ENCODE measurements around the gene SPEF1. TPM values are rescaled to one million over a fixed set of nuclear protein-coding genes. Genes with fewer than 3 reads are reported as not detected.

The SPEF1 gene
- total RNA-seq, 1 experiment from 2014 or later: 0.24 TPM

- Histone ChIP-seq H3K79me2 (ENCODE audit: insufficient read depth, low read length) (no peaks in the 10 kb centered on the region), H3K79me1 (ENCODE audit: insufficient read depth, low read depth, low read length, poor library complexity, severe bottlenecking) (no peaks in the 10 kb centered on the region), H3K14ac (ENCODE audit: insufficient read depth, low read length) (no peak overlapping the region), H4K8ac (replicated peaks; ENCODE audit: insufficient read length, low read depth, low read length) (no peak overlapping the region), H2BK5ac (ENCODE audit: insufficient read length, low read length) (no peak overlapping the region), H3K4me1 (ENCODE audit: insufficient read depth, low read length) (no peaks in the 10 kb centered on the region; the same call in 1 of the 2 replicates), H4K91ac (ENCODE audit: insufficient read length, low read depth, low read length) (no peak overlapping the region), H3K27ac (ENCODE audit: insufficient read length, low read depth, low read length) (no peak overlapping the region), H3T11ph (ENCODE audit: low read length) (no peak overlapping the region), H3K4me2 (ENCODE audit: insufficient read depth, insufficient read length, low read length) (no peak overlapping the region), H3K9me3 (ENCODE audit: control insufficient read depth, low read depth, low read length) (no peaks in the 10 kb centered on the region), H3K18ac (ENCODE audit: insufficient read length, low read depth, low read length) (no peak overlapping the region), H2BK120ac (ENCODE audit: low read depth, low read length, poor library complexity, severe bottlenecking) (no peak overlapping the region), H3K56ac (ENCODE audit: insufficient read length, low read depth, low read length) (no peak overlapping the region), H3K23ac (ENCODE audit: insufficient read length, low read depth, low read length) (no peak overlapping the region), H4K5ac (ENCODE audit: insufficient read length, low read depth, low read length) (no peak overlapping the region), H2BK15ac (ENCODE audit: low read depth, low read length) (no peak overlapping the region), H4K20me1 (ENCODE audit: control insufficient read depth, insufficient read depth, insufficient read length) (no peaks in the 10 kb centered on the region), H3K27me3 (ENCODE audit: insufficient read depth, low read length) (no peaks in the 10 kb centered on the region), H3K9ac (ENCODE audit: extremely low read depth, insufficient read length, low read length) (no peak overlapping the region), H2AK5ac (ENCODE audit: insufficient read length, low read length) (no peak overlapping the region), H3K23me2 (ENCODE audit: insufficient read length, low read depth, low read length, poor library complexity, severe bottlenecking) (no peaks in the 10 kb centered on the region), H2BK12ac (ENCODE audit: insufficient read length, low read depth, low read length) (no peak overlapping the region), H2AFZ (ENCODE audit: low read length) (no peak overlapping the region), H2BK20ac (ENCODE audit: low read depth, low read length, poor library complexity, severe bottlenecking) (no peak overlapping the region), H3K4ac (ENCODE audit: low read depth, low read length) (no peak overlapping the region)
- no peaks in the 10 kb centered on the region for H3K9me3 Mint-ChIP-seq
- no peaks in the 10 kb centered on the region; a peak in 1 of 7 replicates for H3K36me3 Mint-ChIP-seq (ENCODE audit: insufficient read depth in 1 of 3, low read depth in 3 of 3)
- peaks cover 19 to 29% of the 10 kb centered on the region in 2 experiments for H3K4me1 Mint-ChIP-seq
- peaks cover 4% of the 10 kb centered on the region for H3K27me3 Mint-ChIP-seq (ENCODE audit: low read depth)
- no CpG with 5 or more reads among the region's 9 CpGs for WGBS (ENCODE audit: extremely low coverage, insufficient read length, low lambda C conversion rate)
- H3K4me3 Mint-ChIP-seq: no peak overlapping the region
- no peak for TF ChIP-seq CTCF (conservative IDR thresholded peaks at IDR 0.05)
- no peak for DNase-seq
- H3K27ac Mint-ChIP-seq: no peak overlapping the region
Measured at GRCh38 chr20:3815703-3816315, 34.6 kb upstream of the SPEF1 start.

Measured in H9 (cell line).